ENCODE measurements around the gene NTRK2.

- TF ChIP-seq POLR2AphosphoS5 (IDR thresholded peaks at IDR 0.05; ENCODE audit: low read depth, low read length) (no peak), SIN3A (IDR thresholded peaks at IDR 0.05; ENCODE audit: borderline replicate concordance, insufficient read depth, low read length) (no peak), TAF1 (IDR thresholded peaks at IDR 0.05; ENCODE audit: borderline replicate concordance, insufficient read depth, low read length) (no peak)
Observed at GRCh38 chr9:84862810-84863287, 193.3 kb downstream of the NTRK2 start.

All from PFSK-1 (cell line).